NCI-H1436 (cell line): ENCODE results near the gene KCNMA1.
"Not testable (repeated sequence)": the region's sequence is repeated elsewhere in the genome, so short reads cannot be mapped to it uniquely, and the experiment has no call there.

Source experiments
- DNase-seq: peaks from one replicate; lab custom pipeline; 2025; lab: John Stamatoyannopoulos, UW

The KCNMA1 gene

GRCh38 chr10:77604941-77605351 is 32.7 kb downstream of the KCNMA1 start:
- DNase-seq: no peak

GRCh38 chr10:77604063-77604462 is 33.5 kb downstream of the KCNMA1 start:
- DNase-seq: no peak

- DNase-seq: no peak
These were observed 34.1 kb downstream of the KCNMA1 start for GRCh38 chr10:77603534-77603927.

GRCh38 chr10:77602913-77603533 is 34.6 kb downstream of the KCNMA1 start:
- DNase-seq: no peak

- no peak for DNase-seq
These were observed 35.2 kb downstream of the KCNMA1 start for GRCh38 chr10:77602231-77602912.

GRCh38 chr10:77601488-77601887 is 36.1 kb downstream of the KCNMA1 start:
- no peak for DNase-seq

GRCh38 chr10:77600640-77601039 is 37.0 kb downstream of the KCNMA1 start:
- no peak for DNase-seq

- DNase-seq: no peak
These were observed 38.0 kb downstream of the KCNMA1 start for GRCh38 chr10:77599651-77600050.

GRCh38 chr10:77598606-77599005 is 39.0 kb downstream of the KCNMA1 start:
- DNase-seq: no peak

- no peak for DNase-seq
These were observed 40.0 kb downstream of the KCNMA1 start for GRCh38 chr10:77597560-77597959.

GRCh38 chr10:77594471-77594783 is 43.2 kb downstream of the KCNMA1 start:
- DNase-seq: no peak

GRCh38 chr10:77593771-77594470 is 43.7 kb downstream of the KCNMA1 start:
- no peak for DNase-seq

GRCh38 chr10:77592946-77593636 is 44.5 kb downstream of the KCNMA1 start:
- DNase-seq: no peak

- DNase-seq: no peak
These were observed 45.1 kb downstream of the KCNMA1 start for GRCh38 chr10:77592510-77592909.

GRCh38 chr10:77591238-77591880 is 46.2 kb downstream of the KCNMA1 start:
- no peak for DNase-seq

GRCh38 chr10:77590344-77591237 is 47.0 kb downstream of the KCNMA1 start:
- DNase-seq: no peak

GRCh38 chr10:77589703-77590102 is 47.9 kb downstream of the KCNMA1 start:
- not testable (repeated sequence) for DNase-seq

GRCh38 chr10:77588886-77589285 is 48.7 kb downstream of the KCNMA1 start:
- no peak for DNase-seq

GRCh38 chr10:77587416-77587790 is 50.2 kb downstream of the KCNMA1 start:
- no peak for DNase-seq

GRCh38 chr10:77586719-77587415 is 50.7 kb downstream of the KCNMA1 start:
- DNase-seq: no peak

GRCh38 chr10:77584938-77585337 is 52.7 kb downstream of the KCNMA1 start:
- no peak for DNase-seq
